Measurements from ENCODE around the gene RPLP2. TPM values are rescaled to one million over a fixed set of nuclear protein-coding genes. Genes with fewer than 3 reads are reported as not detected.

The RPLP2 gene
- total RNA-seq, 1 experiment from 2014 or later, result 2,582 TPM

GRCh38 chr11:829847-830294 lies 20.1 kb downstream of the RPLP2 start (continued):
- TF ChIP-seq ZNF232 (CRISPR knock-in tag; IDR thresholded peaks at IDR 0.05), result no peak
- no peak for TF ChIP-seq TCF7 (CRISPR knock-in tag; IDR thresholded peaks at IDR 0.05; ENCODE audit: low read depth)
- TF ChIP-seq CREM (CRISPR knock-in tag; IDR thresholded peaks at IDR 0.05), result no peak
- TF ChIP-seq CBFB (CRISPR knock-in tag; IDR thresholded peaks at IDR 0.05; ENCODE audit: low read depth), result no peak
- TF ChIP-seq FOXK1 (CRISPR knock-in tag; IDR thresholded peaks at IDR 0.05), result no peak
- no peak; the same call in 1 of the 2 replicates for TF ChIP-seq CREB1 (CRISPR knock-in tag; IDR thresholded peaks at IDR 0.05)
- no peak; the same call in 1 of the 2 replicates for TF ChIP-seq SP1 (CRISPR knock-in tag; conservative IDR thresholded peaks at IDR 0.05)
- no peak for TF ChIP-seq NR3C1 (CRISPR knock-in tag; conservative IDR thresholded peaks at IDR 0.05; ENCODE audit: low read depth)
- TF ChIP-seq ZNF416 (CRISPR knock-in tag; IDR thresholded peaks at IDR 0.05), result no peak
- TF ChIP-seq, protein P1, sequence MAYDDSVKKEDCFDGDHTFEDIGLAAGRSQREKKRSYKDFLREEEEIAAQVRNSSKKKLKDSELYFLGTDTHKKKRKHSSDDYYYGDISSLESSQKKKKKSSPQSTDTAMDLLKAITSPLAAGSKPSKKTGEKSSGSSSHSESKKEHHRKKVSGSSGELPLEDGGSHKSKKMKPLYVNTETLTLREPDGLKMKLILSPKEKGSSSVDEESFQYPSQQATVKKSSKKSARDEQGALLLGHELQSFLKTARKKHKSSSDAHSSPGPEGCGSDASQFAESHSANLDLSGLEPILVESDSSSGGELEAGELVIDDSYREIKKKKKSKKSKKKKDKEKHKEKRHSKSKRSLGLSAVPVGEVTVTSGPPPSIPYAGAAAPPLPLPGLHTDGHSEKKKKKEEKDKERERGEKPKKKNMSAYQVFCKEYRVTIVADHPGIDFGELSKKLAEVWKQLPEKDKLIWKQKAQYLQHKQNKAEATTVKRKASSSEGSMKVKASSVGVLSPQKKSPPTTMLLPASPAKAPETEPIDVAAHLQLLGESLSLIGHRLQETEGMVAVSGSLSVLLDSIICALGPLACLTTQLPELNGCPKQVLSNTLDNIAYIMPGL (CRISPR knock-in tag; IDR thresholded peaks at IDR 0.05), result no peak
- TF ChIP-seq FOXP4 (CRISPR knock-in tag; IDR thresholded peaks at IDR 0.05), result peak; percentile 70
- TF ChIP-seq FOXJ3 (CRISPR knock-in tag; IDR thresholded peaks at IDR 0.05; ENCODE audit: borderline replicate concordance), result no peak
- TF ChIP-seq ATF1 (CRISPR knock-in tag; IDR thresholded peaks at IDR 0.05), result no peak
- TF ChIP-seq ZNF423 (CRISPR knock-in tag; IDR thresholded peaks at IDR 0.05), result no peak
- TF ChIP-seq NR2C2 (CRISPR knock-in tag; IDR thresholded peaks at IDR 0.05), result no peak
- no peak for TF ChIP-seq RELA (CRISPR knock-in tag; IDR thresholded peaks at IDR 0.05; ENCODE audit: borderline replicate concordance)
- TF ChIP-seq, protein P2, sequence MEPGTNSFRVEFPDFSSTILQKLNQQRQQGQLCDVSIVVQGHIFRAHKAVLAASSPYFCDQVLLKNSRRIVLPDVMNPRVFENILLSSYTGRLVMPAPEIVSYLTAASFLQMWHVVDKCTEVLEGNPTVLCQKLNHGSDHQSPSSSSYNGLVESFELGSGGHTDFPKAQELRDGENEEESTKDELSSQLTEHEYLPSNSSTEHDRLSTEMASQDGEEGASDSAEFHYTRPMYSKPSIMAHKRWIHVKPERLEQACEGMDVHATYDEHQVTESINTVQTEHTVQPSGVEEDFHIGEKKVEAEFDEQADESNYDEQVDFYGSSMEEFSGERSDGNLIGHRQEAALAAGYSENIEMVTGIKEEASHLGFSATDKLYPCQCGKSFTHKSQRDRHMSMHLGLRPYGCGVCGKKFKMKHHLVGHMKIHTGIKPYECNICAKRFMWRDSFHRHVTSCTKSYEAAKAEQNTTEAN (CRISPR knock-in tag; IDR thresholded peaks at IDR 0.05), result no peak
- TF ChIP-seq ZNF281 (CRISPR knock-in tag; IDR thresholded peaks at IDR 0.05), result peak; percentile 66; the same call in 1 of the 2 replicates
- no peak for TF ChIP-seq ERG (CRISPR knock-in tag; IDR thresholded peaks at IDR 0.05)
- TF ChIP-seq TEAD1 (CRISPR knock-in tag; IDR thresholded peaks at IDR 0.05), result peak; percentile 75; the same call in 1 of the 2 replicates
- no peak for TF ChIP-seq ATF2 (CRISPR knock-in tag; IDR thresholded peaks at IDR 0.05; ENCODE audit: borderline replicate concordance, low read depth)
- TF ChIP-seq, protein P3, sequence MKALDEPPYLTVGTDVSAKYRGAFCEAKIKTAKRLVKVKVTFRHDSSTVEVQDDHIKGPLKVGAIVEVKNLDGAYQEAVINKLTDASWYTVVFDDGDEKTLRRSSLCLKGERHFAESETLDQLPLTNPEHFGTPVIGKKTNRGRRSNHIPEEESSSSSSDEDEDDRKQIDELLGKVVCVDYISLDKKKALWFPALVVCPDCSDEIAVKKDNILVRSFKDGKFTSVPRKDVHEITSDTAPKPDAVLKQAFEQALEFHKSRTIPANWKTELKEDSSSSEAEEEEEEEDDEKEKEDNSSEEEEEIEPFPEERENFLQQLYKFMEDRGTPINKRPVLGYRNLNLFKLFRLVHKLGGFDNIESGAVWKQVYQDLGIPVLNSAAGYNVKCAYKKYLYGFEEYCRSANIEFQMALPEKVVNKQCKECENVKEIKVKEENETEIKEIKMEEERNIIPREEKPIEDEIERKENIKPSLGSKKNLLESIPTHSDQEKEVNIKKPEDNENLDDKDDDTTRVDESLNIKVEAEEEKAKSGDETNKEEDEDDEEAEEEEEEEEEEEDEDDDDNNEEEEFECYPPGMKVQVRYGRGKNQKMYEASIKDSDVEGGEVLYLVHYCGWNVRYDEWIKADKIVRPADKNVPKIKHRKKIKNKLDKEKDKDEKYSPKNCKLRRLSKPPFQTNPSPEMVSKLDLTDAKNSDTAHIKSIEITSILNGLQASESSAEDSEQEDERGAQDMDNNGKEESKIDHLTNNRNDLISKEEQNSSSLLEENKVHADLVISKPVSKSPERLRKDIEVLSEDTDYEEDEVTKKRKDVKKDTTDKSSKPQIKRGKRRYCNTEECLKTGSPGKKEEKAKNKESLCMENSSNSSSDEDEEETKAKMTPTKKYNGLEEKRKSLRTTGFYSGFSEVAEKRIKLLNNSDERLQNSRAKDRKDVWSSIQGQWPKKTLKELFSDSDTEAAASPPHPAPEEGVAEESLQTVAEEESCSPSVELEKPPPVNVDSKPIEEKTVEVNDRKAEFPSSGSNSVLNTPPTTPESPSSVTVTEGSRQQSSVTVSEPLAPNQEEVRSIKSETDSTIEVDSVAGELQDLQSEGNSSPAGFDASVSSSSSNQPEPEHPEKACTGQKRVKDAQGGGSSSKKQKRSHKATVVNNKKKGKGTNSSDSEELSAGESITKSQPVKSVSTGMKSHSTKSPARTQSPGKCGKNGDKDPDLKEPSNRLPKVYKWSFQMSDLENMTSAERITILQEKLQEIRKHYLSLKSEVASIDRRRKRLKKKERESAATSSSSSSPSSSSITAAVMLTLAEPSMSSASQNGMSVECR (CRISPR knock-in tag; IDR thresholded peaks at IDR 0.05; ENCODE audit: borderline replicate concordance), result peak; percentile 56; the same call in 1 of the 2 replicates
- no peak for TF ChIP-seq GABPB1 (CRISPR knock-in tag; IDR thresholded peaks at IDR 0.05)
- TF ChIP-seq ETV6 (CRISPR knock-in tag; IDR thresholded peaks at IDR 0.05), result no peak
